Measurements from ENCODE around the gene ZBTB45. TPM values are rescaled to one million over a fixed set of nuclear protein-coding genes. Genes with fewer than 3 reads are reported as not detected.

The ZBTB45 gene
- total and polyA plus RNA-seq, 2 donors (not counting 1 experiment from before 2014, with no cell fraction given), result 12.6 to 20.9 TPM

GRCh38 chr19:58556622-58557220, 37.1 kb upstream of the ZBTB45 start:
- POLR2A ChIA-PET, result no interaction called here
- Histone ChIP-seq H4K20me1 (ENCODE audit: control insufficient read depth, insufficient read depth, low read length, poor library complexity, severe bottlenecking) (peaks cover 9% of the 10 kb centered on the region), H3K27ac (ENCODE audit: low read length in 2 of 2) (peak overlapping the region; percentile 85 to 98), H3K9ac (ENCODE audit: low read length) (no peak overlapping the region), H2AFZ (ENCODE audit: insufficient read depth, low read depth, low read length, poor library complexity, severe bottlenecking) (no peak overlapping the region), H3K79me2 (ENCODE audit: control insufficient read depth, insufficient read depth, low read length) (peaks cover 43% of the 10 kb centered on the region), H3K4me3 (ENCODE audit: control extremely low read depth in 1 of 5, extremely low read depth in 1 of 5, insufficient read depth in 1 of 5, low read depth in 2 of 5, low read length in 4 of 5) (no peak overlapping the region), H3K36me3 (replicated peaks in 1 of 2; ENCODE audit: control extremely low read depth in 1 of 2, control insufficient read depth in 1 of 2, extremely low read depth in 1 of 2, insufficient read depth in 2 of 2, low read length in 1 of 2) (peaks cover 6 to 24% of the 10 kb centered on the region in 2 experiments), H3K27me3 (replicated peaks in 1 of 4; ENCODE audit: control extremely low read depth in 1 of 4, control insufficient read depth in 3 of 4, insufficient read depth in 4 of 4, low read length in 3 of 4) (no peaks in the 10 kb centered on the region), H3K4me1 (ENCODE audit: control insufficient read depth in 2 of 2, insufficient read depth in 2 of 2, low read length in 2 of 2) (peaks cover 35 to 53% of the 10 kb centered on the region in 2 donors), H3K9me3 (ENCODE audit: control extremely low read depth in 1 of 3, control insufficient read depth in 2 of 3, insufficient read depth in 1 of 3, low read length in 2 of 3) (peaks cover 0 to 3% (median 0%) of the 10 kb centered on the region in 3 donors), H3K4me2 (replicated peaks; ENCODE audit: low read depth, low read length, poor library complexity, severe bottlenecking) (peak overlapping the region; percentile 97)
- no peak for TF ChIP-seq CTCF (IDR thresholded peaks at IDR 0.05)
- no peak for TF ChIP-seq EZH2 (IDR thresholded peaks at IDR 0.05; ENCODE audit: borderline replicate concordance, insufficient read depth, low read depth, low read length, poor library complexity, severe bottlenecking)
- no peaks in the 10 kb centered on the region for H3K27me3 Mint-ChIP-seq
- peak overlapping the region; percentile 96 for H3K4me3 Mint-ChIP-seq
- 65% methylated on average over 8 of the region's 10 CpGs for WGBS (ENCODE audit: insufficient coverage)
- H3K4me1 Mint-ChIP-seq, result peaks cover 68% of the 10 kb centered on the region
- CTCF ChIA-PET, result interaction anchor here (1.2 kb wide), 1 partner anchor 36 kb away, joined by 4 read pairs; no protein-coding TSS in a partner anchor
- DNase-seq (peak; percentile 31), ATAC-seq (ENCODE audit: low read depth) (no peak)
- intact Hi-C loops (cut with micrococcal nuclease), result no loop called here
- H3K27ac Mint-ChIP-seq, result peak overlapping the region; percentile 88
- H3K9me3 Mint-ChIP-seq (ENCODE audit: insufficient read depth), result no peaks in the 10 kb centered on the region
